ENCODE measurements around the gene ATG4D. TPM values are rescaled to one million over a fixed set of nuclear protein-coding genes. Genes with fewer than 3 reads are reported as not detected.

ATG4D gene
- total RNA-seq, 1 donor from 2014 or later: 52.6 TPM

- Mint-ChIP-seq H3K27me3 (no peaks in the 10 kb centered on the region), H3K27ac (peak overlapping the region; percentile 24), H3K9me3 (ENCODE audit: low read depth) (no peaks in the 10 kb centered on the region), H3K36me3 (ENCODE audit: insufficient read depth) (peaks cover 20% of the 10 kb centered on the region), H3K4me3 (ENCODE audit: low read depth) (no peak overlapping the region), H3K4me1 (ENCODE audit: low read depth) (no peaks in the 10 kb centered on the region)
- DNase-seq (ENCODE audit: low spot score, unreplicated experiment): no peak
- TF ChIP-seq CTCF (IDR thresholded peaks at IDR 0.05; ENCODE audit: unreplicated experiment): no peak
Measured at GRCh38 chr19:10553943-10554381, 10.3 kb downstream of the ATG4D start.

- DNase-seq (ENCODE audit: low spot score, unreplicated experiment): no peak
- Mint-ChIP-seq H3K27me3 (no peaks in the 10 kb centered on the region), H3K27ac (no peak overlapping the region), H3K36me3 (ENCODE audit: insufficient read depth) (peaks cover 20% of the 10 kb centered on the region), H3K4me3 (ENCODE audit: low read depth) (no peak overlapping the region), H3K9me3 (ENCODE audit: low read depth) (no peaks in the 10 kb centered on the region), H3K4me1 (ENCODE audit: low read depth) (no peaks in the 10 kb centered on the region)
- peak; percentile 17 for TF ChIP-seq CTCF (IDR thresholded peaks at IDR 0.05; ENCODE audit: unreplicated experiment)
Measured at GRCh38 chr19:10554760-10555609, 11.3 kb downstream of the ATG4D start.

- no peak for TF ChIP-seq CTCF (IDR thresholded peaks at IDR 0.05; ENCODE audit: unreplicated experiment)
- peaks cover 16% of the 10 kb centered on the region for H3K36me3 Mint-ChIP-seq (ENCODE audit: insufficient read depth)
- H3K9me3 Mint-ChIP-seq (ENCODE audit: low read depth): no peaks in the 10 kb centered on the region
- H3K4me1 Mint-ChIP-seq (ENCODE audit: low read depth): no peaks in the 10 kb centered on the region
- no peaks in the 10 kb centered on the region for H3K27me3 Mint-ChIP-seq
- H3K27ac Mint-ChIP-seq: no peak overlapping the region
- no peak for DNase-seq (ENCODE audit: low spot score, unreplicated experiment)
- no peak overlapping the region for H3K4me3 Mint-ChIP-seq (ENCODE audit: low read depth)
Measured at GRCh38 chr19:10555610-10555973, 11.9 kb downstream of the ATG4D start.

- Mint-ChIP-seq H3K4me1 (ENCODE audit: low read depth) (no peaks in the 10 kb centered on the region), H3K9me3 (ENCODE audit: low read depth) (no peaks in the 10 kb centered on the region), H3K27me3 (no peaks in the 10 kb centered on the region), H3K4me3 (ENCODE audit: low read depth) (no peak overlapping the region), H3K27ac (peak overlapping the region; percentile 78), H3K36me3 (ENCODE audit: insufficient read depth) (peaks cover 6% of the 10 kb centered on the region)
- no peak for DNase-seq (ENCODE audit: low spot score, unreplicated experiment)
- TF ChIP-seq CTCF (IDR thresholded peaks at IDR 0.05; ENCODE audit: unreplicated experiment): no peak
Measured at GRCh38 chr19:10557603-10558197, 14.0 kb downstream of the ATG4D start.

GRCh38 chr19:10560154-10560553 lies 16.4 kb downstream of the ATG4D start:
- Mint-ChIP-seq H3K27me3 (no peaks in the 10 kb centered on the region), H3K27ac (no peak overlapping the region), H3K36me3 (ENCODE audit: insufficient read depth) (peaks cover 5% of the 10 kb centered on the region)

More at GRCh38 chr19:10560154-10560553, 16.4 kb downstream of the ATG4D start:
- Mint-ChIP-seq H3K9me3 (ENCODE audit: low read depth) (no peaks in the 10 kb centered on the region), H3K4me1 (ENCODE audit: low read depth) (peaks cover 7% of the 10 kb centered on the region), H3K4me3 (ENCODE audit: low read depth) (no peak overlapping the region)
- DNase-seq (ENCODE audit: low spot score, unreplicated experiment): no peak
- no peak for TF ChIP-seq CTCF (IDR thresholded peaks at IDR 0.05; ENCODE audit: unreplicated experiment)

Data from progenitor cell of endocrine pancreas (in vitro differentiated cells).